ENCODE data around the gene IFNGR2. TPM values are rescaled to one million over a fixed set of nuclear protein-coding genes. Genes with fewer than 3 reads are reported as not detected.

IFNGR2 gene
- polyA plus RNA-seq, 1 of the 3 experiments (the other 2 are of a cell fraction) = 92.4 TPM

- Histone ChIP-seq H3K9me2 (no peaks in the 10 kb centered on the region), H3K36me3 (replicated peaks in 1 of 2; ENCODE audit: control insufficient read depth in 1 of 2, insufficient read depth in 2 of 2, low read length in 1 of 2) (peaks cover 56 to 79% of the 10 kb centered on the region in 2 experiments), H3K4me3 (ENCODE audit: low read depth in 2 of 2, low read length in 1 of 2) (no peak overlapping the region), H3K9me3 (no peaks in the 10 kb centered on the region), H3K4me1 (ENCODE audit: control insufficient read depth in 1 of 2, insufficient read depth in 2 of 2, low read depth in 1 of 2, low read length in 1 of 2) (peaks cover 0 to 16% of the 10 kb centered on the region in 2 experiments; a peak in 3 of 4 replicates), H2AFZ (ENCODE audit: low read depth) (no peak overlapping the region), H3K4me2 (no peak overlapping the region), H3K27me3 (ENCODE audit: insufficient read depth) (no peaks in the 10 kb centered on the region), H3K79me2 (ENCODE audit: insufficient read depth) (no peaks in the 10 kb centered on the region; the same call in none of the 2 replicates), H3K27ac (ENCODE audit: low read depth in 2 of 2, low read length in 1 of 2) (no peak overlapping the region), H3K9ac (no peak overlapping the region), H4K20me1 (ENCODE audit: insufficient read depth) (peaks cover 10% of the 10 kb centered on the region), H3F3A (replicated peaks; ENCODE audit: insufficient read depth) (peaks cover 41% of the 10 kb centered on the region)
- CTCF ChIA-PET = interaction anchor here (0.9 to 2.1 kb wide), 2 partner anchors 15 to 56 kb away, joined by 3 to 7 read pairs; no protein-coding TSS in a partner anchor
- TF ChIP-seq TCF12 (IDR thresholded peaks at IDR 0.05) = no peak
- TF ChIP-seq USF2 (IDR thresholded peaks at IDR 0.05; ENCODE audit: borderline replicate concordance, low read depth, low read length) = no peak
- TF ChIP-seq RAD21 (IDR thresholded peaks at IDR 0.05; ENCODE audit: low read length) = no peak
- DNase-seq = no peak
- POLR2A ChIA-PET = no interaction called here
- 100% methylated on average over 2 of the region's 3 CpGs for WGBS (ENCODE audit: low lambda C conversion rate)
Measured at GRCh38 chr21:33430858-33431257, 27.6 kb downstream of the IFNGR2 start.

DNA sequence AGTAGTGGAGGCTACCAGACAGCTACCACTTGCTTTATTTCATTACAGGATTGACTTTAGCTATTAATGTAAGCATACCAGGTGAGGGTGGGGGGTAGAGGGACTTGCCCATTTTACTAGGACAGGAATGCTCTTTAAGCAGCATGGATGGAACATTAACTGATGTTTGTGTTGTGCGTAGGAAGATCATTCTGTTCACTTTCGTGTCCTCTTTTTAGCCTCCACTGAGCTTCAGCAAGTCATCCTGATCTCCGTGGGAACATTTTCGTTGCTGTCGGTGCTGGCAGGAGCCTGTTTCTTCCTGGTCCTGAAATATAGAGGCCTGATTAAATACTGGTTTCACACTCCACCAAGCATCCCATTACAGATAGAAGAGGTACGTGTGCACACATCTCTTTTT lies 29.3 kb downstream of the IFNGR2 start:
- TF ChIP-seq, protein P1, sequence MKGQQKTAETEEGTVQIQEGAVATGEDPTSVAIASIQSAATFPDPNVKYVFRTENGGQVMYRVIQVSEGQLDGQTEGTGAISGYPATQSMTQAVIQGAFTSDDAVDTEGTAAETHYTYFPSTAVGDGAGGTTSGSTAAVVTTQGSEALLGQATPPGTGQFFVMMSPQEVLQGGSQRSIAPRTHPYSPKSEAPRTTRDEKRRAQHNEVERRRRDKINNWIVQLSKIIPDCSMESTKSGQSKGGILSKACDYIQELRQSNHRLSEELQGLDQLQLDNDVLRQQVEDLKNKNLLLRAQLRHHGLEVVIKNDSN (IDR thresholded peaks at IDR 0.05; ENCODE audit: borderline replicate concordance, low read depth) = no peak
- WGBS (ENCODE audit: low lambda C conversion rate) = 95% methylated on average over 6 of the region's 6 CpGs
- no peak overlapping the region for H3K27ac ChIP-seq (ENCODE audit: low read depth in 2 of 2, low read length in 1 of 2)
- H3K9me2 ChIP-seq = no peaks in the 10 kb centered on the region
- DNase-seq = no peak
- ChIA-PET CTCF (interaction anchor here (0.6 to 2.1 kb wide), 2 partner anchors 13 to 40 kb away, joined by 3 to 7 read pairs; no protein-coding TSS in a partner anchor), POLR2A (no interaction called here)
- H4K20me1 ChIP-seq (ENCODE audit: insufficient read depth) = peaks cover 10% of the 10 kb centered on the region
- no peaks in the 10 kb centered on the region for H3K9me3 ChIP-seq
- H2AFZ ChIP-seq (ENCODE audit: low read depth) = no peak overlapping the region
- peaks cover 48% of the 10 kb centered on the region for H3F3A ChIP-seq (replicated peaks; ENCODE audit: insufficient read depth)
- no peaks in the 10 kb centered on the region; the same call in none of the 2 replicates for H3K79me2 ChIP-seq (ENCODE audit: insufficient read depth)
- H3K4me3 ChIP-seq (ENCODE audit: low read depth in 2 of 2, low read length in 1 of 2) = no peak overlapping the region
- peaks cover 60 to 80% of the 10 kb centered on the region in 2 experiments for H3K36me3 ChIP-seq (replicated peaks in 1 of 2; ENCODE audit: control insufficient read depth in 1 of 2, insufficient read depth in 2 of 2, low read length in 1 of 2)
- no peaks in the 10 kb centered on the region for H3K27me3 ChIP-seq (ENCODE audit: insufficient read depth)
- no peak overlapping the region for H3K4me2 ChIP-seq
- peaks cover 0 to 16% of the 10 kb centered on the region in 2 experiments; a peak in 3 of 4 replicates for H3K4me1 ChIP-seq (ENCODE audit: control insufficient read depth in 1 of 2, insufficient read depth in 2 of 2, low read depth in 1 of 2, low read length in 1 of 2)
- no peak overlapping the region for H3K9ac ChIP-seq

- Histone ChIP-seq H4K20me1 (ENCODE audit: insufficient read depth) (peaks cover 10% of the 10 kb centered on the region), H3K9me2 (no peaks in the 10 kb centered on the region), H2AFZ (ENCODE audit: low read depth) (no peak overlapping the region), H3K27me3 (ENCODE audit: insufficient read depth) (no peaks in the 10 kb centered on the region), H3K9ac (no peak overlapping the region), H3K36me3 (replicated peaks in 1 of 2; ENCODE audit: control insufficient read depth in 1 of 2, insufficient read depth in 2 of 2, low read length in 1 of 2) (peaks cover 59 to 83% of the 10 kb centered on the region in 2 experiments), H3K4me3 (ENCODE audit: low read depth in 2 of 2, low read length in 1 of 2) (no peak overlapping the region), H3K27ac (ENCODE audit: low read depth in 2 of 2, low read length in 1 of 2) (peak overlapping the region in 1 of 2 experiments; percentile 87; a peak in 1 of 4 replicates), H3K9me3 (no peaks in the 10 kb centered on the region), H3F3A (replicated peaks; ENCODE audit: insufficient read depth) (peaks cover 48% of the 10 kb centered on the region), H3K4me2 (no peak overlapping the region), H3K79me2 (ENCODE audit: insufficient read depth) (no peaks in the 10 kb centered on the region; the same call in none of the 2 replicates), H3K4me1 (ENCODE audit: control insufficient read depth in 1 of 2, insufficient read depth in 2 of 2, low read depth in 1 of 2, low read length in 1 of 2) (peaks cover 0 to 16% of the 10 kb centered on the region in 2 experiments; a peak in 3 of 4 replicates)
- no peak for DNase-seq
- CTCF ChIA-PET = interaction anchor here (2.1 kb wide), 1 partner anchor 12 kb away, joined by 7 read pairs; no protein-coding TSS in a partner anchor
- POLR2A ChIA-PET = no interaction called here
- no peak for TF ChIP-seq TEAD4 (IDR thresholded peaks at IDR 0.05; ENCODE audit: borderline replicate concordance, insufficient read depth)
- no peak for TF ChIP-seq GABPA (IDR thresholded peaks at IDR 0.05; ENCODE audit: low read depth)
- TF ChIP-seq EZH2phosphoT487 (IDR thresholded peaks at IDR 0.05; ENCODE audit: borderline replicate concordance, low read depth) = no peak
- no peak for TF ChIP-seq RCOR1 (IDR thresholded peaks at IDR 0.05; ENCODE audit: low read length)
- no peak for TF ChIP-seq ELF1 (IDR thresholded peaks at IDR 0.05)
- TF ChIP-seq SMC3 (IDR thresholded peaks at IDR 0.05; ENCODE audit: low read depth, low read length) = no peak
- TF ChIP-seq FOXJ3 (CRISPR knock-in tag; IDR thresholded peaks at IDR 0.05) = no peak
- TF ChIP-seq EP300 (IDR thresholded peaks at IDR 0.05; ENCODE audit: borderline replicate concordance in 1 of 2, low read depth in 1 of 2, low read length in 1 of 2) = no peak
- no peak for TF ChIP-seq USF2 (IDR thresholded peaks at IDR 0.05; ENCODE audit: borderline replicate concordance, low read depth, low read length)
- TF ChIP-seq NRF1 (IDR thresholded peaks at IDR 0.05; ENCODE audit: low read depth, low read length) = no peak
- TF ChIP-seq, protein P1 (IDR thresholded peaks at IDR 0.05; ENCODE audit: borderline replicate concordance, low read depth) = no peak
- no peak for TF ChIP-seq RXRA (IDR thresholded peaks at IDR 0.05; ENCODE audit: borderline replicate concordance, low read depth)
- no peak for TF ChIP-seq CHD2 (IDR thresholded peaks at IDR 0.05; ENCODE audit: low read length, partially characterized antibody)
- TF ChIP-seq FOSL2 (IDR thresholded peaks at IDR 0.05; ENCODE audit: borderline replicate concordance, low read depth) = no peak
- 98% methylated on average over 8 of the region's 8 CpGs for WGBS (ENCODE audit: low lambda C conversion rate)
Measured at GRCh38 chr21:33433001-33433400, 29.8 kb downstream of the IFNGR2 start.
